GM21786 (cell line): Measurements from ENCODE around the gene PRR5.
"Not testable (repeated sequence)": the region's sequence is repeated elsewhere in the genome, so short reads cannot be mapped to it uniquely, and the experiment has no call there.

Source experiments
- ATAC-seq: cut with Tn5 transposase; IDR thresholded peaks from one replicate; pipeline ENCODE4 v1.9.1; 2021; ENCODE audit not compliant: unreplicated experiment

PRR5 gene, protein sequence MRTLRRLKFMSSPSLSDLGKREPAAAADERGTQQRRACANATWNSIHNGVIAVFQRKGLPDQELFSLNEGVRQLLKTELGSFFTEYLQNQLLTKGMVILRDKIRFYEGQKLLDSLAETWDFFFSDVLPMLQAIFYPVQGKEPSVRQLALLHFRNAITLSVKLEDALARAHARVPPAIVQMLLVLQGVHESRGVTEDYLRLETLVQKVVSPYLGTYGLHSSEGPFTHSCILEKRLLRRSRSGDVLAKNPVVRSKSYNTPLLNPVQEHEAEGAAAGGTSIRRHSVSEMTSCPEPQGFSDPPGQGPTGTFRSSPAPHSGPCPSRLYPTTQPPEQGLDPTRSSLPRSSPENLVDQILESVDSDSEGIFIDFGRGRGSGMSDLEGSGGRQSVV

DNA sequence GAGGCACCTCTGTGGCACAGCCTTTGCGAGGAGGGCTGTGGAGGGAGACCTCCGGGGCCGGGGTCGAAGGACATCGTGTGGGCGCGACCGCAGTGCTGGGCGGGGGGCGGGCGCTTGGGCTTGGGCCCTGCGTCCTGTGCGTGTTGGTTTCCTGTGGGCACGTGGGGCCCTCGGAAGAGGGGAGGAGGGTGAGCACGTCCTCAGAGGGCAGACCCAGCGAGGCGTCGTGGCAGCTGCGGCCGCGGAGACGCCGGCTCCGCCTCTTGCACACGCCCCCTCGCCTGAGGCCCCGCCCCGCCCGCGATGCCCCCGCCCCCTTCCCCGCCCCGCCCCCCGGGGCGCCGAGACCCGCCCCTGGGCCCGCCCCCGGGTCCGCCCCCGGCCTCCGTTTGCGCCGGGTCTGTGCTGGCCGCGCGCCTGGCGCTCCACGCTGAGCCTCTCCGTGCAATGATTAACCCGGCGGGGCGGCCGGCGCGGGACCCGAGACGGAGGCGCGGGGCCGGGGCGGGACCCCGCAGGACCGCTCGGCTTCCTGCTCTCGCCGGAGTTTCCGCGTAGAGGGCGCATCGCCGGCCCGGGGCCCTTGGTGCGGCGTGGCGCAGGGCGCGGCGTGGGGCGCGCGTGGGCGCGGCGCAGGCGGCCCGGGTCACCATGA lies at the start of gene PRR5:
PRR5 (plus strand) TSS at position 381 of the 655 bp plus-strand sequence; CDS start at position 652, 271 bp downstream.
- ATAC-seq: peak; percentile 69

GRCh38 chr22:44652866-44653265 lies 49.1 kb upstream of the PRR5 start:
- ATAC-seq: not testable (repeated sequence)

GRCh38 chr22:44658311-44658953 lies 43.6 kb upstream of the PRR5 start:
- no peak for ATAC-seq

GRCh38 chr22:44659140-44659539 lies 42.9 kb upstream of the PRR5 start:
- no peak for ATAC-seq

- no peak for ATAC-seq
Measured at GRCh38 chr22:44660051-44660830, 41.8 kb upstream of the PRR5 start.

- ATAC-seq: no peak
Measured at GRCh38 chr22:44661070-44661469, 40.9 kb upstream of the PRR5 start.

DNA sequence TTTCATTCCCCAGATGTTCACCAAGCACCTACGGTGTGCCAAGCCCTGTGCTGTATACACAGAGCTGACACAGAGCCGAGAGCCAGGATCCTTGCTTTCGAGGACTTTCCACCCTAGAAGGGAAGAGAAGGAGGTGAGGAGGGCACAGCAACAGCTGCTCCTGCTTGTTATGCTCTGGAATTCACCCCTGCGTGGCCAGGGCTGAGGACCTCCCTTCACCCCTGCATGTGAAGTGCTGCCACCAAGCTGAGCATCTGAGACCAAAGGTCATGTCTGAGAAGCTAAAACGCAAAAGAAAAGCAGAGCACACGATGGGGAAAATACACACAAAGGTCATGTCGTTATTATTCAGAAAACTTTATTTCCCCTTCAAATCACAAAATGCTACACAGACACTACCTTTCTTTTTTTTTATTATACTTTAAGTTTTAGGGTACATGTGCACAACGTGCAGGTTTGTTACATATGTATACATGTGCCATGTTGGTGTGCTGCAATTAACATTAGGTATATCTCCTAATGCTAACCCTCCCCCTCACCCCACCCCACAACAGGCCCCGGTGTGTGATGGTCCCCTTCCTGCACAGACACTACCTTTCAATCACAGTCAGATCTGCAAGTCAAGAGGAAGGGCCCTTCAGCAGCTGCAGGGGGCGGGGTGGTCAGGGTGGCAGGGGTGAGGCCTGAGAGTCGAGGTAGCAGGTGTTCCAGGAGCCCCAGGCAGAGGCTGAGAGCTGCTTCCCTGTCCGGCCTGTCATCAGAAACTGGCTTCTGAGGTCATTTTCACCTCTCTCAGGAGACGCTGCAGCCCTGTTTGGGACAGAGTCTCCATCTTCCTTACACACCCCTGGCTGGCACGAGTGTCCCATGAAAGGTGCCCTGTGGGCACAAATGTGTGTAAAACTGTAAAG lies 40.1 kb upstream of the PRR5 start:
- no peak for ATAC-seq

DNA sequence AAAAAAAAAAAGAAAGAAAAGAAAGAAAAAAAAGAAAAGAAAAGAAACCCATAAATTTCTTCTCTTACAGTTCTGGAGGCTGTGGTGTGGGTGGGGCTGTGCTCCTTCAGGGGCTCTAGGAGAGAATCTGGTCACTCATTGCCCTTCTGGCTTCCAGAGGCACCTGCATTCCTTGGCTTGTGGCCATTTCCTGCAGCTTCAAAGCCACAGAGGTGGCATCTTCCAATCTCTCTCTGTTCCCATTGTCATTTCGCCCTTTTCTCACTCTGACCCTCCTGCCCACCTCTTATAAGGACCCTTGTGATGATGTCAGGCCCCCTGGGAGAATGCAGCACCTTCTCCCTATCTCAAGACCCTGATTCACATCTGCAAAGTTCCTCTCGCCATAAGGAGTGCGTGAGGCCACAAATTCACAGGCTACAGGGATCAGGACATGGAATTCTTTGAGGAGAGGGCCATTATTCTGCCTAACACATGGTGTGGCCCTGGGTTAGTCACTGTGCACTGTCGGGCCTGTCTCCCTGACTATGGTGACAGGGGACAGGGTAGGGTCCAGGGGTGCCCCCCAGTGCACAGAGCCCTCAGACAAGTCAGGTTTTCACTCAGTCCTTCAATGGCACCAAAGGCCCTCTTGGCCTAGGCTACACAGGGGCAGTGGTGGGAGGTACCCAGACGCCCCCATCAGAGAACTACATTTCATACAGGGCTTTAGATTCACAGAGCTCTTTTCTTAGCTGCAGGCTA lies 38.6 kb upstream of the PRR5 start:
- ATAC-seq: no peak

DNA sequence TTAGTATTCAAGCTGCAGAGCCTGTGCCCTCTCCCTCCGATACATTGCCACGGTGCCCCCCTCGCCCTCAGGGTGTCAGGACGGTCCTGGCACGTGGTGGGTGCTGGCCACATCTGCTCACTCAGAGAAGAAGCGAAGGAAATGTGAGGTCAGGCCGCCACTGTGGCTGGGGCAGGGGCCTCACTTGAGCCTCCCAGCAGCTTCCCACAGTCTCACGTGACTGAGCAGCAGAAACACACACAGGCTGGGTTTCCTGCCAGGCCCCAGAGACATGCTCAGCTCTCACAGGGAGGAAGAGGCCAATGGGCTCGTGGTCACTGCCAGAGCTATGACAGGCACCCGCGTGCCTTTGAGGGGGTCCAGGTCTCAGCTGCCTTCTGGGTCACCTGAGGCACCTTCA lies 37.9 kb upstream of the PRR5 start:
- no peak for ATAC-seq

GRCh38 chr22:44665115-44665514 lies 36.9 kb upstream of the PRR5 start:
- ATAC-seq: no peak

- ATAC-seq: no peak
Measured at GRCh38 chr22:44666207-44666585, 35.8 kb upstream of the PRR5 start.

DNA sequence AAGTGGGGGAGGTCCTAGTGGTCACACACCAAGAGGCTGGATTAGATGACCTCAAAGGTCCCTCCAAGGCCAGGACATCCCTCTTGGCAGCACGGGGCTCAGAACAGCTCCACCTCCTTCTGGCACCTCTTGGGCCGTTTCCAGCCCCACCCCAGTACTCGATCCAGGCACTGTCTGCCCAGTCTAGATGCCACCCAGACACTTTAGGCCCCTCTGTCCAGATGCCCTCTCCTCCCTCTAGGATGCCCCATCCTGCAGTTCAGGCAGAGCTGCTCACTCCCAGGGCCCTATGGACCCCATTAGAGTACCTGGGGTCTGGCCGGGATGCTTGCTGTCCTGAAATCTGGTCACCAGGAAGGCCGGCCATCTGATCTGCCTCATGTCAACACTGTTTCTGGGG lies 34.7 kb upstream of the PRR5 start:
- no peak for ATAC-seq

DNA sequence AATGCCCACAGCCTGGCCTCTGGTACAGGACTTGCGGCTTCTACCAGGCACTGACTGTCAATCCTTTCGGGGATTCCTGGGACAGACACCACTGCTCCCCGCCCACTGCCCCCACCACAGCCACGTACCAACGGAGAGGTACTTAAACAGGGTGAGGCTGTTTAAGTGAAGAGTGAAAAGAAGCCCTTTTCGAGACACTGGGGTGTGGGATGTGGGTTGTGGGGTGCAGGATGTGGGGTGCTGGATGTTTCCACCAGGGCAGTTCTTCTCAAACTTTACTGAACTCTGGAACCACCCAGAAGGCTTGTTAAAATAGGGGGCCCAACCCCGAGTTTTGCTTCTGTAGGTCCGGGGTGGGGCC lies 34.2 kb upstream of the PRR5 start:
- ATAC-seq: no peak

- no peak for ATAC-seq
Measured at GRCh38 chr22:44668190-44668885, 33.7 kb upstream of the PRR5 start.

DNA sequence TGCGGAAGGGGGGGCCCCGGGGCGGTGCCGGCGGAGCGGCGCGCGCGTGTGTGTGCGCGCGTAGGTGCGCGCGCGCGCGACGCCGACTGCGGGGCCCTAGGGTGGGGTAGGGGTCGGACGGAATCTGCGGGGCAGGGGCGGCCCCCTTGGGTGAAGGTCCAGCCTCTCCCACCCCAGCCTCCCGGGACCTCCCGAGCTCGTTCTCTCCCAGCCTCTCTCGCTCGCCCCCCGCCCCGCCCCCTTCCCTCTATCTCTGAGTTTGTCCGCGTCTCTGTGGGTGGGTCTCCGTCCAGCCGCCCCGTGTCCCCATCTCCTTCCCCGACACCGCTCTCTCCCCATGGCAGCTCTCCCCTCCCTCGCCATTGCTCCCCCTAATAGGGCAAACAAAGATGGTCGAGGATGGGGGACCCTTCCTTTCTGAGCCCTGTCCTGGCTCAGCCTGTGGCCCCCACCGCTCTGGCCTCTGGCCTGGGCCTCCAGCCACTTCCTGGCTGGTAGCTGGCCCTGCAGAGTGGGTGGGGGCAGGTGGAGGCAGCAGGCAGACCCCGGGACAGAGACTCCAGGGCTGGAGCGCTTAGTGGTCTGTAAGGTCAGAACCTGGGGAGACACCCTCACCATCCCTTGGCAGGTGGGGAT lies 33.0 kb upstream of the PRR5 start:
- no peak for ATAC-seq

DNA sequence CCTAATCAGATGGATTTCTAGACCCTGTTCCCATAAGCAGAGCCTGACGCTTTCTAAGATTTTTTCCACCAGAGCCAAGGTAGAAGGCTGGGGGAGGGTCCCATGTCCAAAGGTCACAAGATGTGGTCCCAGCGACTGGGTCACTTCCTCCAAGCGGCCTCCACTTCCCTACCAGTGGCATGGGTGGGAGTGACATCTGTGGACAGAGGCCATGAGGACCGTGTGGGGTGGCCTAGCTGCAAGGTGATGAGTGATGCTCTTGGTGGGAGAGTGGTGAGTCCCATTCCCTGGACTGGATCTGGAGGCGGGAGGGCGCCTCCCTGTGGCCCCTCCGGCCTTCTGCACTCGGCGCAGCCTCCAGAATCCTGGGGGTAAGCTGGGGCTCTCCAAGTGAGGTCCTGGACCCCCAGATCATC lies 32.4 kb upstream of the PRR5 start:
- no peak for ATAC-seq

GRCh38 chr22:44670220-44670988 lies 31.6 kb upstream of the PRR5 start:
- no peak for ATAC-seq

GRCh38 chr22:44671742-44672141 lies 30.3 kb upstream of the PRR5 start:
- ATAC-seq: no peak
